ENCODE data around the gene SDCCAG8.

DNA sequence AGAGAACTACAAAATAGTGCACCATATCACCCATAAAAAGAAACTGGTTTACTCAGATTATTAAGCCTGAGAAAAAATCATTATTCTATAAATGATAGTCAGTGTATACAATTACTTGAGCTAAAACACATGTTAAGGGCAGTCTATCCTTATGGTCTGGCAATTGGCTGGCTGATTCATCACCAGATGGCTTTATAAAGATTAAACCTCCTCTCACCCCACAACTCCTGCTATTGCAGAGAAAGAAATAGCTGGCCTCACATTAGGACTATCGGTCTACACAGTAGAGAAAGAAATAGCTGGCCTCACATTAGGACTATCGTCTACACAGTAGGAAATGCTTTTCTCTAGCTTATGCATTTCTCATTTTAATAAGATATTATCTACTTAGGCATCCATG lies 21.9 kb upstream of the SDCCAG8 start:
- TF ChIP-seq FOXM1 (IDR thresholded peaks at IDR 0.05; ENCODE audit: borderline replicate concordance): no peak
- no peak for TF ChIP-seq ELF4 (IDR thresholded peaks at IDR 0.05)
- TF ChIP-seq SP1 (IDR thresholded peaks at IDR 0.05): no peak
- no peak for TF ChIP-seq NFRKB (IDR thresholded peaks at IDR 0.05)
- TF ChIP-seq ARNT (IDR thresholded peaks at IDR 0.05): no peak
